ENCODE data around the gene DGKI. TPM values are rescaled to one million over a fixed set of nuclear protein-coding genes. Genes with fewer than 3 reads are reported as not detected.

DGKI gene
- total RNA-seq, 1 experiment from 2014 or later: 0.55 TPM

- Histone ChIP-seq H3K79me2 (ENCODE audit: insufficient read depth, low read length) (no peaks in the 10 kb centered on the region), H2BK5ac (ENCODE audit: insufficient read length, low read length) (no peak overlapping the region), H3K4ac (ENCODE audit: low read depth, low read length) (no peak overlapping the region), H3K9me3 (ENCODE audit: control insufficient read depth, low read depth, low read length) (no peaks in the 10 kb centered on the region), H3K4me2 (ENCODE audit: insufficient read depth, insufficient read length, low read length) (no peak overlapping the region), H3K79me1 (ENCODE audit: insufficient read depth, low read depth, low read length, poor library complexity, severe bottlenecking) (no peaks in the 10 kb centered on the region), H3K27me3 (ENCODE audit: insufficient read depth, low read length) (no peaks in the 10 kb centered on the region), H4K91ac (ENCODE audit: insufficient read length, low read depth, low read length) (no peak overlapping the region), H2BK15ac (ENCODE audit: low read depth, low read length) (no peak overlapping the region), H2AK5ac (ENCODE audit: insufficient read length, low read length) (no peak overlapping the region), H3K18ac (ENCODE audit: insufficient read length, low read depth, low read length) (no peak overlapping the region), H3K27ac (ENCODE audit: insufficient read length, low read depth, low read length) (no peak overlapping the region), H2BK120ac (ENCODE audit: low read depth, low read length, poor library complexity, severe bottlenecking) (no peak overlapping the region), H3K23me2 (ENCODE audit: insufficient read length, low read depth, low read length, poor library complexity, severe bottlenecking) (no peaks in the 10 kb centered on the region), H3K23ac (ENCODE audit: insufficient read length, low read depth, low read length) (no peak overlapping the region), H2BK20ac (ENCODE audit: low read depth, low read length, poor library complexity, severe bottlenecking) (no peak overlapping the region), H3K56ac (ENCODE audit: insufficient read length, low read depth, low read length) (no peak overlapping the region), H3T11ph (ENCODE audit: low read length) (no peak overlapping the region), H4K5ac (ENCODE audit: insufficient read length, low read depth, low read length) (no peak overlapping the region), H2AFZ (ENCODE audit: low read length) (no peak overlapping the region), H4K8ac (replicated peaks; ENCODE audit: insufficient read length, low read depth, low read length) (no peak overlapping the region), H2BK12ac (ENCODE audit: insufficient read length, low read depth, low read length) (no peak overlapping the region), H4K20me1 (ENCODE audit: control insufficient read depth, insufficient read depth, insufficient read length) (no peaks in the 10 kb centered on the region), H3K4me1 (ENCODE audit: insufficient read depth, low read length) (no peaks in the 10 kb centered on the region; the same call in 1 of the 2 replicates), H3K14ac (ENCODE audit: insufficient read depth, low read length) (no peak overlapping the region), H3K9ac (ENCODE audit: extremely low read depth, insufficient read length, low read length) (no peak overlapping the region)
- Mint-ChIP-seq H3K36me3 (ENCODE audit: insufficient read depth in 1 of 3, low read depth in 3 of 3) (no peaks in the 10 kb centered on the region), H3K27me3 (ENCODE audit: low read depth) (no peaks in the 10 kb centered on the region), H3K4me3 (no peak overlapping the region), H3K27ac (no peak overlapping the region), H3K9me3 (peaks cover 3% of the 10 kb centered on the region in 2 experiments; a peak in 2 of 5 replicates), H3K4me1 (peaks cover 5 to 10% of the 10 kb centered on the region in 2 experiments)
- no peak for TF ChIP-seq CTCF (conservative IDR thresholded peaks at IDR 0.05)
- no peak for DNase-seq
- no CpG with 5 or more reads among the region's 4 CpGs for WGBS (ENCODE audit: extremely low coverage, insufficient read length, low lambda C conversion rate)
These were observed 72.0 kb downstream of the DGKI start for GRCh38 chr7:137774793-137775201.
